CD4-positive, alpha-beta T cell treated with Interleukin-4 for 1 hour (primary cell): ENCODE results near the gene STXBP5.
"Not testable (repeated sequence)": the region's sequence is repeated elsewhere in the genome, so short reads cannot be mapped to it uniquely, and the experiment has no call there.

Experiments used
- DNase-seq, 2 donors: peaks; one replicate each; pipeline ENCODE4 v3.0.0-alpha.2; 2020 to 2022

Gene STXBP5

GRCh38 chr6:147251072-147251471 lies 46.9 kb downstream of the STXBP5 start:
- no peak for DNase-seq

- not testable (repeated sequence) for DNase-seq
Measured at GRCh38 chr6:147254929-147255473, 50.8 kb downstream of the STXBP5 start.

GRCh38 chr6:147255948-147256674 lies 51.9 kb downstream of the STXBP5 start:
- no peak for DNase-seq

GRCh38 chr6:147257760-147258159 lies 53.5 kb downstream of the STXBP5 start:
- no peak for DNase-seq

- no peak for DNase-seq
Measured at GRCh38 chr6:147260091-147260490, 55.9 kb downstream of the STXBP5 start.

- DNase-seq: no peak
Measured at GRCh38 chr6:147262946-147263345, 58.7 kb downstream of the STXBP5 start.

GRCh38 chr6:147266821-147267220 lies 62.6 kb downstream of the STXBP5 start:
- DNase-seq: no peak

- DNase-seq: no peak
Measured at GRCh38 chr6:147267658-147268057, 63.4 kb downstream of the STXBP5 start.

- no peak for DNase-seq
Measured at GRCh38 chr6:147268254-147268653, 64.0 kb downstream of the STXBP5 start.

- DNase-seq: no peak
Measured at GRCh38 chr6:147274012-147274411, 69.8 kb downstream of the STXBP5 start.

GRCh38 chr6:147274776-147275175 lies 70.6 kb downstream of the STXBP5 start:
- DNase-seq: no peak

- no peak for DNase-seq
Measured at GRCh38 chr6:147278891-147279290, 74.7 kb downstream of the STXBP5 start.

GRCh38 chr6:147279427-147279826 lies 75.2 kb downstream of the STXBP5 start:
- no peak for DNase-seq

GRCh38 chr6:147281895-147282565 lies 77.8 kb downstream of the STXBP5 start:
- no peak for DNase-seq

GRCh38 chr6:147282566-147282959 lies 78.3 kb downstream of the STXBP5 start:
- DNase-seq: no peak

GRCh38 chr6:147283460-147283859 lies 79.2 kb downstream of the STXBP5 start:
- no peak for DNase-seq

GRCh38 chr6:147285087-147285855 lies 81.1 kb downstream of the STXBP5 start:
- peak in 1 of 2 donors; percentile 55 for DNase-seq

- DNase-seq: no peak
Measured at GRCh38 chr6:147287869-147288271, 83.7 kb downstream of the STXBP5 start.

- DNase-seq: no peak
Measured at GRCh38 chr6:147297124-147297523, 92.9 kb downstream of the STXBP5 start.

GRCh38 chr6:147297663-147298316 lies 93.6 kb downstream of the STXBP5 start:
- peak in 1 of 2 donors; percentile 38 for DNase-seq

GRCh38 chr6:147298461-147298860 lies 94.2 kb downstream of the STXBP5 start:
- DNase-seq: no peak

- no peak for DNase-seq
Measured at GRCh38 chr6:147299035-147299434, 94.8 kb downstream of the STXBP5 start.

- DNase-seq: no peak
Measured at GRCh38 chr6:147301070-147301469, 96.9 kb downstream of the STXBP5 start.
